Mesendoderm (in vitro differentiated cells): ENCODE measurements around the gene NETO1.
A peak's percentile ranks its signal among the peaks of the same experiment; 100 is the strongest.

ENCODE experiments used
- DNase-seq: peaks from one replicate; pipeline ENCODE4 v3.0.0; 2013
- H2AK5ac ChIP-seq: 2 replicates; pipeline ENCODE4 v1.6.1; 2013; ENCODE audit warnings: low read length, inconsistent platforms
- H2BK120ac ChIP-seq: 2 replicates; pipeline ENCODE4 v1.6.1; 2013; ENCODE audit warnings: low read depth, mild to moderate bottlenecking, low read length, moderate library complexity, mixed read lengths
- H2BK15ac ChIP-seq: replicated peaks from 2 replicates; pipeline ENCODE4 v1.6.1; 2013; ENCODE audit warnings: low read depth, mild to moderate bottlenecking, moderate library complexity
- H2BK5ac ChIP-seq: 2 replicates; pipeline ENCODE4 v1.6.1; 2013; ENCODE audit warnings: low read length, inconsistent platforms
- H3K18ac ChIP-seq: 2 replicates; pipeline ENCODE4 v1.6.1; 2013; ENCODE audit warnings: mild to moderate bottlenecking, low read length, mixed read lengths
- H3K23ac ChIP-seq: one replicate; pipeline ENCODE4 v1.6.1; 2013; ENCODE audit warnings: low read length
- H3K27ac ChIP-seq: 2 replicates; pipeline ENCODE4 v1.5.1; 2013; ENCODE audit warnings: low read depth, mild to moderate bottlenecking, inconsistent platforms, low read length, moderate library complexity
- H3K27me3 ChIP-seq: 2 replicates; pipeline ENCODE4 v1.6.1; 2013; ENCODE audit warnings: low read length, control low read depth, mild to moderate bottlenecking, inconsistent platforms; ENCODE audit not compliant: insufficient read depth, poor library complexity
- H3K36me3 ChIP-seq: 2 replicates; pipeline ENCODE4 v1.6.1; 2013; ENCODE audit warnings: low read length, inconsistent platforms; ENCODE audit not compliant: control insufficient read depth, insufficient read depth
- H3K4ac ChIP-seq: one replicate; pipeline ENCODE4 v1.6.1; 2013; ENCODE audit warnings: low read depth, mild to moderate bottlenecking, low read length, moderate library complexity
- H3K4me1 ChIP-seq: 2 replicates; pipeline ENCODE4 v1.6.1; 2013; ENCODE audit warnings: low read depth, low read length, inconsistent platforms; ENCODE audit not compliant: control insufficient read depth
- H3K4me2 ChIP-seq: 2 replicates; pipeline ENCODE4 v1.6.1; 2013; ENCODE audit warnings: low read length
- H3K4me3 ChIP-seq: 2 replicates; pipeline ENCODE4 v1.5.1; 2013; ENCODE audit warnings: mild to moderate bottlenecking, low read length
- H3K56ac ChIP-seq: one replicate; pipeline ENCODE4 v1.6.1; 2013; ENCODE audit warnings: low read length
- H3K79me1 ChIP-seq: 2 replicates; pipeline ENCODE4 v1.6.1; 2013; ENCODE audit warnings: low read length, inconsistent platforms
- H3K79me2 ChIP-seq: 2 replicates; pipeline ENCODE4 v1.6.1; 2013; ENCODE audit warnings: mild to moderate bottlenecking, low read length; ENCODE audit not compliant: control insufficient read depth, insufficient read depth
- H3K9ac ChIP-seq: 2 replicates; pipeline ENCODE4 v1.6.1; 2013; ENCODE audit warnings: low read length, inconsistent platforms
- H4K5ac ChIP-seq: one replicate; pipeline ENCODE4 v1.6.1; 2013; ENCODE audit warnings: low read length
- H4K8ac ChIP-seq: one replicate; pipeline ENCODE4 v1.6.1; 2013; ENCODE audit warnings: low read depth, mild to moderate bottlenecking, control low read depth, low read length, moderate library complexity
- WGBS: extraction: QIAGEN DNeasy Blood & Tissue Kit; methylation state at CpG from one replicate; pipeline ENCODE4 v1.1.7; 2013; ENCODE audit warnings: low lambda C conversion rate, missing lambda C conversion rate; ENCODE audit not compliant: insufficient coverage; ENCODE audit errors: extremely low coverage; 5-methylcytosine and 5-hydroxymethylcytosine counted together

Gene NETO1

GRCh38 chr18:72869226-72870185, 1.7 kb upstream of the NETO1 start:
- no peak overlapping the region for H4K5ac ChIP-seq
- DNase-seq, result peak; percentile 49
- H3K23ac ChIP-seq, result no peak overlapping the region
- peak overlapping the region; percentile 69 for H3K4me3 ChIP-seq
- WGBS, result no CpG with 5 or more reads among the region's 57 CpGs
- H4K8ac ChIP-seq, result no peak overlapping the region
- H3K18ac ChIP-seq, result peak overlapping the region; percentile 96
- H3K4ac ChIP-seq, result no peak overlapping the region
- no peak overlapping the region for H2BK15ac ChIP-seq
- no peaks in the 10 kb centered on the region for H3K79me1 ChIP-seq
- H3K27me3 ChIP-seq, result peaks cover 1% of the 10 kb centered on the region
- no peak overlapping the region for H2BK5ac ChIP-seq
- no peaks in the 10 kb centered on the region for H3K36me3 ChIP-seq
- H3K79me2 ChIP-seq, result no peaks in the 10 kb centered on the region
- peak overlapping the region; percentile 70 for H3K9ac ChIP-seq
- peak overlapping the region; percentile 84 for H3K56ac ChIP-seq
- no peak overlapping the region for H2BK120ac ChIP-seq
- H2AK5ac ChIP-seq, result no peak overlapping the region
- H3K4me2 ChIP-seq, result peak overlapping the region; percentile 97
- H3K27ac ChIP-seq, result no peak overlapping the region
- no peaks in the 10 kb centered on the region for H3K4me1 ChIP-seq

- Histone ChIP-seq H3K18ac (peak overlapping the region; percentile 96), H3K79me1 (no peaks in the 10 kb centered on the region), H2BK15ac (no peak overlapping the region), H3K79me2 (no peaks in the 10 kb centered on the region), H3K56ac (peak overlapping the region; percentile 84), H3K23ac (no peak overlapping the region), H3K4ac (peak overlapping the region; percentile 78), H3K4me1 (no peaks in the 10 kb centered on the region), H3K27me3 (peaks cover 1% of the 10 kb centered on the region), H2BK5ac (no peak overlapping the region), H2BK120ac (peak overlapping the region; percentile 29), H3K4me3 (peak overlapping the region; percentile 69), H3K9ac (peak overlapping the region; percentile 70), H3K4me2 (peak overlapping the region; percentile 97), H2AK5ac (no peak overlapping the region), H3K36me3 (no peaks in the 10 kb centered on the region), H4K5ac (no peak overlapping the region), H3K27ac (no peak overlapping the region), H4K8ac (no peak overlapping the region)
- no CpG with 5 or more reads among the region's 62 CpGs for WGBS
- peak; percentile 42 for DNase-seq
Observed at GRCh38 chr18:72868585-72869225, 918 bp upstream of the NETO1 start.

DNA sequence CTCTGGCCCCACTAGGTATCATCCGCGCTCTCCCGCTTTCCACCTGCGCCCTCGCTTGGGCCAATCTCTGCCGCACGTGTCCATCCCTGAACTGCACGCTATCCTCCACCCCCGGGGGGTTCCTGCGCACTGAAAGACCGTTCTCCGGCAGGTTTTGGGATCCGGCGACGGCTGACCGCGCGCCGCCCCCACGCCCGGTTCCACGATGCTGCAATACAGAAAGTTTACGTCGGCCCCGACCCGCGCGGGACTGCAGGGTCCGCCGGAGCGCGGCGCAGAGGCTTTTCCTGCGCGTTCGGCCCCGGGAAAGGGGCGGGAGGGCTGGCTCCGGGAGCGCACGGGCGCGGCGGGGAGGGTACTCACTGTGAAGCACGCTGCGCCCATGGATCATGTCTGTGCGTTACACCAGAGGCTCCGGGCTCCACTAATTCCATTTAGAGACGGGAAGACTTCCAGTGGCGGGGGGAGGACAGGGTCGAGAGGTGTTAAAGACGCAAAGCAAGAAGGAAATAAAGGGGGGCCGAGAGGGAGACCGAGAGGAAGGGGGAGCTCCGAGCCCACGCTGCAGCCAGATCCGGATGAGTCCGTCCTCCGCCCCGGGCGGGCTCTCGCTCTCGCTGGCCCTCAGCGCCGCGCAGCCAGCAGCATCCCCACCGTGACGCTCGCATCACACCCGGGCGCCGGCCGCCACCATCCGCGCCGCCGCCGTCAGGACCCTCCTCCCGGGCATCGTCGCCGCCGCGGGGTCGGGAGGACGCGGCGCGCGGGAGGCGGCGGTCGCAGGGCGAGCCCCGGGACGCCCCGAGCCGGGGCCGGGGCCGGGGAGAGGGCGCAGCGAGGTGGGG, 664 bp downstream of the NETO1 start:
- Histone ChIP-seq H4K5ac (no peak overlapping the region), H3K18ac (peak overlapping the region; percentile 68), H3K56ac (peak overlapping the region; percentile 86), H3K79me2 (no peaks in the 10 kb centered on the region), H4K8ac (no peak overlapping the region), H3K4me3 (peak overlapping the region; percentile 1), H2BK15ac (no peak overlapping the region), H3K9ac (peak overlapping the region; percentile 10), H2AK5ac (no peak overlapping the region), H2BK120ac (no peak overlapping the region), H2BK5ac (no peak overlapping the region), H3K36me3 (no peaks in the 10 kb centered on the region), H3K27me3 (peaks cover 1% of the 10 kb centered on the region), H3K79me1 (no peaks in the 10 kb centered on the region), H3K4me1 (no peaks in the 10 kb centered on the region), H3K27ac (no peak overlapping the region), H3K4ac (peak overlapping the region; percentile 48), H3K4me2 (peak overlapping the region; percentile 80), H3K23ac (no peak overlapping the region)
- DNase-seq, result peak; percentile 59
- WGBS, result no CpG with 5 or more reads among the region's 102 CpGs

DNA sequence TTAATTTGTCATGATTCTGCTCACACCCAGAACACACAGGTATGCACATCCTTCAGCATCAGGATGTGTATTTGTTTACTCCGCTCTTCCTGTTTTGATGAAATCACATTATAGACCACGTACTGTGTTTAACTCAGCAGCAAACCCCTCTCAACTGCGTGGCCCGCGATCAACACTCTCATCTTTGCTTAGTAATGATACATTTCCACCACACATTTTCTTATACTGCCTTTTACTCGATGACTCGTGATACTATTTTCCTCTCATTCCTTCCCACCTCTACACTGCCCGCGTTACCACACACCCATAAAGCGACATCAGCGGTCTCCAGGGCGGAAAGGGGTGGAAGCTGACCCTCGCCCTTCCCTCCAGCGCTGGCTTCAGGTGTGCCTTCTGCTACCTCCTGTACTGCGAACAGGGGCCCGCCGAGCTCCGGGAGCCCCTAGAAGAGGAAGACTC, 1.3 kb downstream of the NETO1 start:
- H3K9ac ChIP-seq, result peak overlapping the region; percentile 10
- H2AK5ac ChIP-seq, result no peak overlapping the region
- no peak overlapping the region for H4K8ac ChIP-seq
- peak overlapping the region; percentile 1 for H3K4me3 ChIP-seq
- H3K23ac ChIP-seq, result no peak overlapping the region
- peak overlapping the region; percentile 86 for H3K56ac ChIP-seq
- no peak overlapping the region for H2BK15ac ChIP-seq
- DNase-seq, result no peak
- H3K36me3 ChIP-seq, result no peaks in the 10 kb centered on the region
- H3K4ac ChIP-seq, result no peak overlapping the region
- H3K4me2 ChIP-seq, result peak overlapping the region; percentile 80
- no peak overlapping the region for H3K27ac ChIP-seq
- no peak overlapping the region for H2BK120ac ChIP-seq
- H3K18ac ChIP-seq, result no peak overlapping the region
- H2BK5ac ChIP-seq, result no peak overlapping the region
- H3K79me1 ChIP-seq, result no peaks in the 10 kb centered on the region
- H4K5ac ChIP-seq, result no peak overlapping the region
- WGBS, result no CpG with 5 or more reads among the region's 18 CpGs
- no peaks in the 10 kb centered on the region for H3K79me2 ChIP-seq
- peaks cover 1% of the 10 kb centered on the region for H3K27me3 ChIP-seq
- H3K4me1 ChIP-seq, result no peaks in the 10 kb centered on the region

GRCh38 chr18:72863754-72864153, 4.0 kb downstream of the NETO1 start:
- Histone ChIP-seq H2BK15ac (no peak overlapping the region), H3K4me1 (no peaks in the 10 kb centered on the region), H4K8ac (no peak overlapping the region), H2BK5ac (no peak overlapping the region), H4K5ac (no peak overlapping the region), H3K79me2 (no peaks in the 10 kb centered on the region), H3K4me3 (no peak overlapping the region), H3K27me3 (no peaks in the 10 kb centered on the region), H3K18ac (no peak overlapping the region), H3K4me2 (no peak overlapping the region), H3K9ac (no peak overlapping the region), H3K4ac (no peak overlapping the region), H3K79me1 (no peaks in the 10 kb centered on the region), H3K36me3 (no peaks in the 10 kb centered on the region), H3K27ac (no peak overlapping the region), H2AK5ac (no peak overlapping the region), H3K56ac (no peak overlapping the region), H3K23ac (no peak overlapping the region), H2BK120ac (no peak overlapping the region)
- WGBS, result no CpG with 5 or more reads among the region's 9 CpGs
- no peak for DNase-seq
